ENCODE measurements around the gene GSTO1.
"Not testable (repeated sequence)": the region's sequence is repeated elsewhere in the genome, so short reads cannot be mapped to it uniquely, and the experiment has no call there.

The GSTO1 gene

GRCh38 chr10:104235801-104236200, 18.9 kb upstream of the GSTO1 start:
- in situ Hi-C loops (cut with MboI; ENCODE audit: low sequenced_read_pairs, unreplicated experiment) = no loop called here
- TF ChIP-seq CTCF (IDR thresholded peaks at IDR 0.05; ENCODE audit: borderline replicate concordance, control extremely low read depth, extremely low read depth, insufficient read depth, missing control alignments) = no peak
- no peak for DNase-seq (ENCODE audit: low spot score)

- in situ Hi-C loops (cut with MboI; ENCODE audit: low sequenced_read_pairs, unreplicated experiment) = no loop called here
- TF ChIP-seq CTCF (IDR thresholded peaks at IDR 0.05; ENCODE audit: borderline replicate concordance, control extremely low read depth, extremely low read depth, insufficient read depth, missing control alignments) = no peak
- no peak for DNase-seq (ENCODE audit: low spot score)
These were observed 14.6 kb upstream of the GSTO1 start for GRCh38 chr10:104240078-104240477.

GRCh38 chr10:104242545-104242944, 12.1 kb upstream of the GSTO1 start:
- no peak for TF ChIP-seq CTCF (IDR thresholded peaks at IDR 0.05; ENCODE audit: borderline replicate concordance, control extremely low read depth, extremely low read depth, insufficient read depth, missing control alignments)
- in situ Hi-C loops (cut with MboI; ENCODE audit: low sequenced_read_pairs, unreplicated experiment) = no loop called here
- no peak for DNase-seq (ENCODE audit: low spot score)

GRCh38 chr10:104243009-104243408, 11.7 kb upstream of the GSTO1 start:
- in situ Hi-C loops (cut with MboI; ENCODE audit: low sequenced_read_pairs, unreplicated experiment); DNase-seq (ENCODE audit: low spot score): not testable (repeated sequence)

GRCh38 chr10:104243512-104243911, 11.2 kb upstream of the GSTO1 start:
- in situ Hi-C loops (cut with MboI; ENCODE audit: low sequenced_read_pairs, unreplicated experiment) = no loop called here
- no peak for TF ChIP-seq CTCF (IDR thresholded peaks at IDR 0.05; ENCODE audit: borderline replicate concordance, control extremely low read depth, extremely low read depth, insufficient read depth, missing control alignments)
- DNase-seq (ENCODE audit: low spot score) = no peak

- in situ Hi-C loops (cut with MboI; ENCODE audit: low sequenced_read_pairs, unreplicated experiment) = no loop called here
- no peak for TF ChIP-seq CTCF (IDR thresholded peaks at IDR 0.05; ENCODE audit: borderline replicate concordance, control extremely low read depth, extremely low read depth, insufficient read depth, missing control alignments)
- no peak for DNase-seq (ENCODE audit: low spot score)
These were observed 9.5 kb upstream of the GSTO1 start for GRCh38 chr10:104245066-104245632.

GRCh38 chr10:104246976-104247375, 7.7 kb upstream of the GSTO1 start:
- no peak for DNase-seq (ENCODE audit: low spot score)
- in situ Hi-C loops (cut with MboI; ENCODE audit: low sequenced_read_pairs, unreplicated experiment) = no loop called here
- TF ChIP-seq CTCF (IDR thresholded peaks at IDR 0.05; ENCODE audit: borderline replicate concordance, control extremely low read depth, extremely low read depth, insufficient read depth, missing control alignments) = no peak

Measured in GM13976 (cell line).